SK-N-SH (cell line): ENCODE data around the gene KRCC1. TPM values are rescaled to one million over a fixed set of nuclear protein-coding genes. Genes with fewer than 3 reads are reported as not detected.

Experiments
- CTCF ChIA-PET: fragments of 300-600, 350-600 bp; formaldehyde crosslinking; extraction: SDS; loops from one replicate; lab custom pipeline; 2021; lab: Yijun Ruan, JAX
- POLR2A ChIA-PET: fragments of 350-600 bp; sonication (Branson Sonifier 250); formaldehyde crosslinking; extraction: SDS; loops from one replicate; lab custom pipeline; 2020; ENCODE audit warnings: antibody characterized with exemption, inconsistent platforms; lab: Yijun Ruan, JAX
- DNase-seq: peaks from one replicate; pipeline ENCODE4 v3.0.0; 2012
- H2AFZ ChIP-seq: fragments of 200-600 bp; sonication (generic); 2 replicates; pipeline ENCODE4 v1.8.1; 2016; ENCODE audit warnings: antibody characterized with exemption, mild to moderate bottlenecking, low read depth
- H3F3A ChIP-seq: fragments of 200-600 bp; sonication (generic); replicated peaks from 2 replicates; pipeline ENCODE3; 2016; ENCODE audit warnings: antibody characterized with exemption, mild to moderate bottlenecking; ENCODE audit not compliant: insufficient read depth
- H3K27ac ChIP-seq, 2 experiments: fragments of 200-500 bp in 1 of 2; fragments of 200-600 bp in 1 of 2; sonication (Bioruptor generic) in 1 of 2; sonication (generic), shearing (Covaris generic) in 1 of 2; 2 replicates each; pipeline versions ENCODE4 v1.5.1 to v1.6.1; 2014 to 2016; ENCODE audit warnings: low read depth in 2 of 2, inconsistent platforms in 1 of 2, low read length in 1 of 2, mild to moderate bottlenecking in 1 of 2, mixed read lengths in 1 of 2
- H3K27me3 ChIP-seq: fragments of 200-600 bp; sonication (generic), shearing (Covaris generic); 2 replicates; pipeline ENCODE4 v1.6.1; 2016; ENCODE audit warnings: mixed run types; ENCODE audit not compliant: insufficient read depth
- H3K36me3 ChIP-seq, 2 experiments: fragments of 200-500 bp in 1 of 2; fragments of 200-600 bp in 1 of 2; sonication (Bioruptor generic) in 1 of 2; sonication (generic) in 1 of 2; replicated peaks in 1 of 2; 2 replicates each; pipeline versions ENCODE3 to v1.5.1; 2014 to 2016; ENCODE audit warnings: low read length in 1 of 2, mild to moderate bottlenecking in 1 of 2; ENCODE audit not compliant: insufficient read depth in 2 of 2, control insufficient read depth in 1 of 2
- H3K4me1 ChIP-seq, 2 experiments: fragments of 200-500 bp in 1 of 2; fragments of 200-600 bp in 1 of 2; sonication (Bioruptor generic) in 1 of 2; sonication (generic), shearing (Covaris generic) in 1 of 2; 2 replicates each; pipeline versions ENCODE4 v1.5.1 to v1.6.1; 2014 to 2016; ENCODE audit warnings: low read depth in 1 of 2, low read length in 1 of 2, mixed run types in 1 of 2; ENCODE audit not compliant: insufficient read depth in 2 of 2, control insufficient read depth in 1 of 2
- H3K4me2 ChIP-seq: fragments of 200-600 bp; sonication (generic), shearing (Covaris generic); 2 replicates; pipeline ENCODE4 v1.6.1; 2017; ENCODE audit warnings: mixed run types
- H3K4me3 ChIP-seq, 2 experiments: fragments of 200-500 bp in 1 of 2; fragments of 200-600 bp in 1 of 2; sonication (Bioruptor generic) in 1 of 2; sonication (generic), shearing (Covaris generic) in 1 of 2; 2 replicates each; pipeline versions ENCODE4 v1.5.1 to v1.8.1; 2014 to 2016; ENCODE audit warnings: low read depth in 2 of 2, inconsistent platforms in 1 of 2, low read length in 1 of 2, mild to moderate bottlenecking in 1 of 2, mixed read lengths in 1 of 2, moderate library complexity in 1 of 2
- H3K79me2 ChIP-seq: fragments of 200-600 bp; sonication (generic); 2 replicates; pipeline ENCODE4 v1.8.1; 2017; ENCODE audit warnings: mild to moderate bottlenecking; ENCODE audit not compliant: insufficient read depth
- H3K9ac ChIP-seq: fragments of 200-600 bp; sonication (generic); 2 replicates; pipeline ENCODE4 v1.6.1; 2017; ENCODE audit warnings: mixed run types
- H3K9me2 ChIP-seq: fragments of 200-600 bp; sonication (generic); 2 replicates; pipeline ENCODE4 v1.6.1; 2017; ENCODE audit warnings: mixed run types
- H3K9me3 ChIP-seq: fragments of 200-600 bp; sonication (generic); 2 replicates; pipeline ENCODE4 v1.6.1; 2017; ENCODE audit warnings: mixed run types, mild to moderate bottlenecking, moderate library complexity
- H4K20me1 ChIP-seq: fragments of 200-600 bp; sonication (generic); 2 replicates; pipeline ENCODE4 v1.6.1; 2017; ENCODE audit warnings: mild to moderate bottlenecking, mixed run types; ENCODE audit not compliant: insufficient read depth
- FOXJ3 ChIP-seq: sonication (generic); formaldehyde crosslinking; IDR thresholded peaks from 2 replicates; pipeline ENCODE4 v1.5.1; 2020; ENCODE audit warnings: mild to moderate bottlenecking, missing genetic modification reagents
- FOXM1 ChIP-seq: IDR thresholded peaks from 2 replicates; pipeline ENCODE4 v1.4.0; 2012; ENCODE audit warnings: low read depth, mild to moderate bottlenecking
- GATA2 ChIP-seq: sonication (generic); formaldehyde crosslinking; IDR thresholded peaks from 2 replicates; pipeline ENCODE4 v1.5.0; 2020; ENCODE audit warnings: mild to moderate bottlenecking, missing genetic modification reagents
- JUND ChIP-seq: IDR thresholded peaks from 2 replicates; pipeline ENCODE4 v1.4.0; 2012
- NFIC ChIP-seq: IDR thresholded peaks from 2 replicates; pipeline ENCODE4 v1.4.0; 2012; ENCODE audit warnings: borderline replicate concordance
- NRF1 ChIP-seq: IDR thresholded peaks from 2 replicates; pipeline ENCODE4 v1.6.1; 2012; ENCODE audit warnings: low read depth, mild to moderate bottlenecking, low read length
- POLR2AphosphoS5 ChIP-seq: IDR thresholded peaks from 2 replicates; pipeline ENCODE4 v1.6.1; 2012; ENCODE audit warnings: low read depth, low read length
- RCOR1 ChIP-seq: fragments of 150-350 bp; IDR thresholded peaks from 2 replicates; pipeline ENCODE4 v1.6.1; 2017; ENCODE audit warnings: antibody characterized with exemption, low read length
- RXRA ChIP-seq: IDR thresholded peaks from 2 replicates; pipeline ENCODE4 v1.4.0; 2012; ENCODE audit warnings: low read depth, mild to moderate bottlenecking, borderline replicate concordance
- TAF1 ChIP-seq: IDR thresholded peaks from 2 replicates; pipeline ENCODE4 v1.6.1; 2012; ENCODE audit warnings: low read depth, mild to moderate bottlenecking, low read length, moderate library complexity, borderline replicate concordance
- TCF12 ChIP-seq: IDR thresholded peaks from 2 replicates; pipeline ENCODE4 v1.4.0; 2012
- TEAD4 ChIP-seq: IDR thresholded peaks from 2 replicates; pipeline ENCODE4 v1.4.0; 2012; ENCODE audit warnings: mild to moderate bottlenecking, borderline replicate concordance; ENCODE audit not compliant: insufficient read depth
- YY1 ChIP-seq: IDR thresholded peaks from 2 replicates; pipeline ENCODE4 v1.4.0; 2012; ENCODE audit warnings: low read depth, mild to moderate bottlenecking
- WGBS: methylation state at CpG from one replicate; pipeline ENCODE4 v1.1.6; 2017; ENCODE audit warnings: low lambda C conversion rate; 5-methylcytosine and 5-hydroxymethylcytosine counted together
- polyA plus RNA-seq, 3 experiments: library from polyadenylated mRNA; depleted of rRNA; stranded (reverse); fragments of >200 nt; gene quantifications; 2 replicates each; pipeline ENCODE4 v1.2.3, GENCODE V29; 2012
- TF ChIP-seq, protein P1 (sequence below): fragments of 200-600 bp; sonication (generic); IDR thresholded peaks from 2 replicates; pipeline ENCODE4 v1.6.1; 2017; ENCODE audit warnings: antibody characterized with exemption, mild to moderate bottlenecking, moderate library complexity
- TF ChIP-seq, protein P2 (sequence below): fragments of 150-350 bp; IDR thresholded peaks from 2 replicates; pipeline ENCODE4 v1.6.1; 2017; ENCODE audit warnings: antibody characterized with exemption, low read length, low read depth, borderline replicate concordance
- TF ChIP-seq, protein P3 (sequence below): IDR thresholded peaks from 2 replicates; pipeline ENCODE4 v1.4.0; 2012; ENCODE audit warnings: low read depth, borderline replicate concordance
- TF ChIP-seq, protein P4 (sequence below): IDR thresholded peaks from 2 replicates; pipeline ENCODE4 v1.4.0; 2012; ENCODE audit warnings: low read depth, borderline replicate concordance

KRCC1 gene
- polyA plus RNA-seq, 1 of the 3 experiments (the other 2 are of a cell fraction), result 10.7 TPM

DNA sequence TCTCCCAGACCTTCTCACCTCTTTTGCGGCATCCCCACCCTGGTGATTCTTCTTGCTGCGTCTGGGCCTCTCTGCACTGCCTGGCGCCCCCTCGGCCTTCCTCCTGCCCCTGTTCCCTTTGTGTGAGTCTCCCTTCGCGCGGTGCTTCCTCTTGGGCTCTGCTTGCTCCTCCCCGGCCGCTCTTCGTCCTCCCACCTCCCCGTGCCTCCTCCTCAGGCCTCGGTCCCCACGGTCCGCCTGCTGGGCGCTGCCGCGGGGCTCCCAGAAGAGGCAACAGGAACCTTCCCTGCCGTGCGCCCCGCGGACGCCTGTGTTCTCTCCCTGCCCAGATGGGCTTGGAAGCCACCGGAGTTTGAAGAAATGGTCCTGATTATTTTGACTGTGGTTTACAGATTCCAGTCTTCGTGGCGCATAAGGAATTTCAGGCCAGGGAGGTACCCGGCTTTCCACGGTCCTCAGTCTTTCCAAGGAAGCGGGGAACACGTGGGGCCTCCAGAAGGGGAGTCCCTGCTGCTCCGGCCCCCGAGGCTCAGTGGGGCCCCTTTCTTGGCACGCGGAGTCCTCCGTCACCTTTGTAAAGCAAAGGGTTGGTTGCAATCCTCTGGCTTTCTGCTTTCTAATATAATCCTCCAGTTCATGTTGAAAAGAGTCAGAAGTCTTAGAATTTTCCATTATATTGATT lies 52.4 kb downstream of the KRCC1 start:
- DNase-seq, result no peak
- Histone ChIP-seq H3K27ac (no peak overlapping the region), H3K4me3 (no peak overlapping the region), H3K27me3 (no peaks in the 10 kb centered on the region), H3K79me2 (no peaks in the 10 kb centered on the region), H3F3A (no peaks in the 10 kb centered on the region), H3K4me1 (no peaks in the 10 kb centered on the region; a peak in 1 of 4 replicates), H3K9me2 (no peaks in the 10 kb centered on the region), H3K9ac (no peak overlapping the region), H4K20me1 (no peaks in the 10 kb centered on the region), H3K4me2 (no peak overlapping the region), H2AFZ (no peak overlapping the region), H3K36me3 (no peaks in the 10 kb centered on the region), H3K9me3 (no peaks in the 10 kb centered on the region)
- ChIA-PET POLR2A (no interaction called here), CTCF (interaction anchor here (1.1 to 1.9 kb wide), 2 partner anchors 14 to 156 kb away, joined by 3 to 7 read pairs; no protein-coding TSS in a partner anchor)
- no peak for TF ChIP-seq RXRA
- no peak for TF ChIP-seq NRF1
- no peak for TF ChIP-seq NFIC
- TF ChIP-seq, protein P1, sequence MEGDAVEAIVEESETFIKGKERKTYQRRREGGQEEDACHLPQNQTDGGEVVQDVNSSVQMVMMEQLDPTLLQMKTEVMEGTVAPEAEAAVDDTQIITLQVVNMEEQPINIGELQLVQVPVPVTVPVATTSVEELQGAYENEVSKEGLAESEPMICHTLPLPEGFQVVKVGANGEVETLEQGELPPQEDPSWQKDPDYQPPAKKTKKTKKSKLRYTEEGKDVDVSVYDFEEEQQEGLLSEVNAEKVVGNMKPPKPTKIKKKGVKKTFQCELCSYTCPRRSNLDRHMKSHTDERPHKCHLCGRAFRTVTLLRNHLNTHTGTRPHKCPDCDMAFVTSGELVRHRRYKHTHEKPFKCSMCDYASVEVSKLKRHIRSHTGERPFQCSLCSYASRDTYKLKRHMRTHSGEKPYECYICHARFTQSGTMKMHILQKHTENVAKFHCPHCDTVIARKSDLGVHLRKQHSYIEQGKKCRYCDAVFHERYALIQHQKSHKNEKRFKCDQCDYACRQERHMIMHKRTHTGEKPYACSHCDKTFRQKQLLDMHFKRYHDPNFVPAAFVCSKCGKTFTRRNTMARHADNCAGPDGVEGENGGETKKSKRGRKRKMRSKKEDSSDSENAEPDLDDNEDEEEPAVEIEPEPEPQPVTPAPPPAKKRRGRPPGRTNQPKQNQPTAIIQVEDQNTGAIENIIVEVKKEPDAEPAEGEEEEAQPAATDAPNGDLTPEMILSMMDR, result no peak
- TF ChIP-seq, protein P2, sequence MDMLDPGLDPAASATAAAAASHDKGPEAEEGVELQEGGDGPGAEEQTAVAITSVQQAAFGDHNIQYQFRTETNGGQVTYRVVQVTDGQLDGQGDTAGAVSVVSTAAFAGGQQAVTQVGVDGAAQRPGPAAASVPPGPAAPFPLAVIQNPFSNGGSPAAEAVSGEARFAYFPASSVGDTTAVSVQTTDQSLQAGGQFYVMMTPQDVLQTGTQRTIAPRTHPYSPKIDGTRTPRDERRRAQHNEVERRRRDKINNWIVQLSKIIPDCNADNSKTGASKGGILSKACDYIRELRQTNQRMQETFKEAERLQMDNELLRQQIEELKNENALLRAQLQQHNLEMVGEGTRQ, result no peak
- TF ChIP-seq, protein P3, sequence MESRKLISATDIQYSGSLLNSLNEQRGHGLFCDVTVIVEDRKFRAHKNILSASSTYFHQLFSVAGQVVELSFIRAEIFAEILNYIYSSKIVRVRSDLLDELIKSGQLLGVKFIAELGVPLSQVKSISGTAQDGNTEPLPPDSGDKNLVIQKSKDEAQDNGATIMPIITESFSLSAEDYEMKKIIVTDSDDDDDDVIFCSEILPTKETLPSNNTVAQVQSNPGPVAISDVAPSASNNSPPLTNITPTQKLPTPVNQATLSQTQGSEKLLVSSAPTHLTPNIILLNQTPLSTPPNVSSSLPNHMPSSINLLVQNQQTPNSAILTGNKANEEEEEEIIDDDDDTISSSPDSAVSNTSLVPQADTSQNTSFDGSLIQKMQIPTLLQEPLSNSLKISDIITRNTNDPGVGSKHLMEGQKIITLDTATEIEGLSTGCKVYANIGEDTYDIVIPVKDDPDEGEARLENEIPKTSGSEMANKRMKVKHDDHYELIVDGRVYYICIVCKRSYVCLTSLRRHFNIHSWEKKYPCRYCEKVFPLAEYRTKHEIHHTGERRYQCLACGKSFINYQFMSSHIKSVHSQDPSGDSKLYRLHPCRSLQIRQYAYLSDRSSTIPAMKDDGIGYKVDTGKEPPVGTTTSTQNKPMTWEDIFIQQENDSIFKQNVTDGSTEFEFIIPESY, result no peak
- TF ChIP-seq FOXJ3 (CRISPR knock-in tag), result no peak
- TF ChIP-seq TEAD4, result no peak
- TF ChIP-seq TCF12, result no peak
- TF ChIP-seq FOXM1, result no peak
- no peak for TF ChIP-seq TAF1
- no peak for TF ChIP-seq JUND
- TF ChIP-seq YY1, result no peak
- no peak for TF ChIP-seq RCOR1
- TF ChIP-seq, protein P4, sequence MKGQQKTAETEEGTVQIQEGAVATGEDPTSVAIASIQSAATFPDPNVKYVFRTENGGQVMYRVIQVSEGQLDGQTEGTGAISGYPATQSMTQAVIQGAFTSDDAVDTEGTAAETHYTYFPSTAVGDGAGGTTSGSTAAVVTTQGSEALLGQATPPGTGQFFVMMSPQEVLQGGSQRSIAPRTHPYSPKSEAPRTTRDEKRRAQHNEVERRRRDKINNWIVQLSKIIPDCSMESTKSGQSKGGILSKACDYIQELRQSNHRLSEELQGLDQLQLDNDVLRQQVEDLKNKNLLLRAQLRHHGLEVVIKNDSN, result no peak
- TF ChIP-seq GATA2, result no peak
- TF ChIP-seq POLR2AphosphoS5, result no peak
- 89% methylated on average over 34 of the region's 34 CpGs for WGBS
